Endodermal cell (in vitro differentiated cells): Measurements from ENCODE around the gene IFT122. TPM values are rescaled to one million over a fixed set of nuclear protein-coding genes. Genes with fewer than 3 reads are reported as not detected.

Experiments used
- DNase-seq: peaks from one replicate; pipeline ENCODE4 v3.0.0-alpha.2; 2017
- H3K27ac ChIP-seq: 2 replicates; pipeline ENCODE4 v1.5.1; 2013; ENCODE audit warnings: mild to moderate bottlenecking, low read depth, low read length, moderate library complexity
- H3K27me3 ChIP-seq: 2 replicates; pipeline ENCODE4 v1.6.1; 2013; ENCODE audit warnings: mild to moderate bottlenecking, low read length, moderate library complexity; ENCODE audit not compliant: insufficient read depth, control insufficient read depth, poor library complexity, severe bottlenecking
- H3K36me3 ChIP-seq: 2 replicates; pipeline ENCODE4 v1.7.0; 2013; ENCODE audit warnings: mild to moderate bottlenecking, low read length, moderate library complexity; ENCODE audit not compliant: control insufficient read depth, insufficient read depth
- H3K4me1 ChIP-seq: one replicate; pipeline ENCODE4 v1.7.0; 2013; ENCODE audit warnings: low read length; ENCODE audit not compliant: control insufficient read depth, insufficient read depth
- H3K4me3 ChIP-seq: 2 replicates; pipeline ENCODE4 v1.5.1; 2013; ENCODE audit warnings: mild to moderate bottlenecking, low read length, moderate library complexity
- H3K9ac ChIP-seq: 2 replicates; pipeline ENCODE4 v1.6.1; 2013; ENCODE audit warnings: mild to moderate bottlenecking, low read length, moderate library complexity; ENCODE audit not compliant: poor library complexity, severe bottlenecking; ENCODE audit errors: extremely low read depth
- H3K9me3 ChIP-seq: 2 replicates; pipeline ENCODE4 v1.6.1; 2013; ENCODE audit warnings: mild to moderate bottlenecking, low read length, moderate library complexity; ENCODE audit not compliant: control insufficient read depth
- H3K27ac Mint-ChIP-seq: 2 replicates; pipeline ENCODE4 v1.8.0; 2020; ENCODE audit warnings: mixed read lengths
- H3K27me3 Mint-ChIP-seq: 2 replicates; pipeline ENCODE4 v1.8.0; 2021; ENCODE audit warnings: mild to moderate bottlenecking, mixed read lengths; ENCODE audit not compliant: insufficient read depth
- H3K36me3 Mint-ChIP-seq: 2 replicates; pipeline ENCODE4 v1.8.0; 2020; ENCODE audit warnings: low read depth, mixed read lengths
- H3K4me1 Mint-ChIP-seq: 2 replicates; pipeline ENCODE4 v1.8.0; 2020; ENCODE audit warnings: mixed read lengths
- H3K4me3 Mint-ChIP-seq: 2 replicates; pipeline ENCODE4 v1.8.0; 2020; ENCODE audit warnings: mild to moderate bottlenecking, moderate library complexity, mixed read lengths
- H3K9me3 Mint-ChIP-seq: 2 replicates; pipeline ENCODE4 v1.8.0; 2020; ENCODE audit warnings: mild to moderate bottlenecking, mixed read lengths
- WGBS, 2 experiments: methylation state at CpG; one replicate each; pipeline versions ENCODE4 v1.1.5 to v1.1.7; 2013; ENCODE audit warnings: missing lambda C conversion rate in 2 of 2, mixed read lengths in 1 of 2; ENCODE audit not compliant: insufficient coverage in 1 of 2, insufficient read length in 1 of 2; 5-methylcytosine and 5-hydroxymethylcytosine counted together
- total RNA-seq, 2 donors: library from RNA; stranded (reverse); fragmentation: NEBNext Ultra II Directional in 1 of 2; extraction: Animal tissue kit (Norgen Biotek cat#: 25700) in 1 of 2; gene quantifications; 2 replicates in 1 of 2; 3 replicates in 1 of 2; pipeline ENCODE4 v1.2.1, GENCODE V29; 2021
- TF ChIP-seq, protein P1 (sequence below): fragments of 200-600 bp; sonication (generic); conservative IDR thresholded peaks from 2 replicates; pipeline ENCODE4 v1.5.0; 2021; ENCODE audit warnings: antibody characterized with exemption, mild to moderate bottlenecking

Gene IFT122
- total RNA-seq, 2 donors from 2014 or later: 36.0 to 46.6 TPM

DNA sequence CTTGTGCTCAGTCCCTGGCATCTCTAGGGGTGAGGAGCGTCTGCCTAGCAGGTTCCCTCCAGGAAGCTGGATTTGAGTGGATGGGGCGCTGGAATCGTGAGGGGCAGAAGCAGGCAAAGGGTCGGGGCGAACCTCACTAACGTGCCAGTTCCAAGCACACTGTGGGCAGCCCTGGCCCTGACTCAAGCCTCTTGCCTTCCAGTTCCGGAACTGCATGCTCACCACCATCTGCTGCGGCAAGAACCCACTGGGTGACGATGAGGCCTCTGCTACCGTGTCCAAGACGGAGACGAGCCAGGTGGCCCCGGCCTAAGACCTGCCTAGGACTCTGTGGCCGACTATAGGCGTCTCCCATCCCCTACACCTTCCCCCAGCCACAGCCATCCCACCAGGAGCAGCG, 93.4 kb downstream of the IFT122 start:
- H3K9me3 Mint-ChIP-seq: no peaks in the 10 kb centered on the region
- H3K27ac Mint-ChIP-seq: peak overlapping the region; percentile 37
- H3K4me1 Mint-ChIP-seq: peaks cover 38% of the 10 kb centered on the region
- H3K4me3 Mint-ChIP-seq: no peak overlapping the region
- no peak overlapping the region for H3K27ac ChIP-seq
- H3K27me3 ChIP-seq: no peaks in the 10 kb centered on the region
- TF ChIP-seq, protein P1, sequence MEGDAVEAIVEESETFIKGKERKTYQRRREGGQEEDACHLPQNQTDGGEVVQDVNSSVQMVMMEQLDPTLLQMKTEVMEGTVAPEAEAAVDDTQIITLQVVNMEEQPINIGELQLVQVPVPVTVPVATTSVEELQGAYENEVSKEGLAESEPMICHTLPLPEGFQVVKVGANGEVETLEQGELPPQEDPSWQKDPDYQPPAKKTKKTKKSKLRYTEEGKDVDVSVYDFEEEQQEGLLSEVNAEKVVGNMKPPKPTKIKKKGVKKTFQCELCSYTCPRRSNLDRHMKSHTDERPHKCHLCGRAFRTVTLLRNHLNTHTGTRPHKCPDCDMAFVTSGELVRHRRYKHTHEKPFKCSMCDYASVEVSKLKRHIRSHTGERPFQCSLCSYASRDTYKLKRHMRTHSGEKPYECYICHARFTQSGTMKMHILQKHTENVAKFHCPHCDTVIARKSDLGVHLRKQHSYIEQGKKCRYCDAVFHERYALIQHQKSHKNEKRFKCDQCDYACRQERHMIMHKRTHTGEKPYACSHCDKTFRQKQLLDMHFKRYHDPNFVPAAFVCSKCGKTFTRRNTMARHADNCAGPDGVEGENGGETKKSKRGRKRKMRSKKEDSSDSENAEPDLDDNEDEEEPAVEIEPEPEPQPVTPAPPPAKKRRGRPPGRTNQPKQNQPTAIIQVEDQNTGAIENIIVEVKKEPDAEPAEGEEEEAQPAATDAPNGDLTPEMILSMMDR: no peak
- no peaks in the 10 kb centered on the region for H3K9me3 ChIP-seq
- H3K4me1 ChIP-seq: peaks cover 35% of the 10 kb centered on the region
- no peaks in the 10 kb centered on the region for H3K36me3 Mint-ChIP-seq
- 94% methylated on average over 8 to 16 of the region's 16 CpGs for WGBS, 2 experiments
- H3K4me3 ChIP-seq: no peak overlapping the region
- no peak for DNase-seq
- H3K36me3 ChIP-seq: no peaks in the 10 kb centered on the region
- no peaks in the 10 kb centered on the region for H3K27me3 Mint-ChIP-seq
- H3K9ac ChIP-seq: no peak overlapping the region

DNA sequence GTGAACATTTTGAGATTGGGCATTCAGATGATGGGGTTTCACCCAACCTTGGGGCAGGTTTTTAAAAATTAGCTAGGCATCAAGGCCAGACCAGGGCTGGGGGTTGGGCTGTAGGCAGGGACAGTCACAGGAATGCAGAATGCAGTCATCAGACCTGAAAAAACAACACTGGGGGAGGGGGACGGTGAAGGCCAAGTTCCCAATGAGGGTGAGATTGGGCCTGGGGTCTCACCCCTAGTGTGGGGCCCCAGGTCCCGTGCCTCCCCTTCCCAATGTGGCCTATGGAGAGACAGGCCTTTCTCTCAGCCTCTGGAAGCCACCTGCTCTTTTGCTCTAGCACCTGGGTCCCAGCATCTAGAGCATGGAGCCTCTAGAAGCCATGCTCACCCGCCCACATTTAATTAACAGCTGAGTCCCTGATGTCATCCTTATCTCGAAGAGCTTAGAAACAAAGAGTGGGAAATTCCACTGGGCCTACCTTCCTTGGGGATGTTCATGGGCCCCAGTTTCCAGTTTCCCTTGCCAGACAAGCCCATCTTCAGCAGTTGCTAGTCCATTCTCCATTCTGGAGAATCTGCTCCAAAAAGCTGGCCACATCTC, 94.5 kb downstream of the IFT122 start:
- no peaks in the 10 kb centered on the region for H3K27me3 ChIP-seq
- peak overlapping the region; percentile 56 for H3K4me3 ChIP-seq
- DNase-seq: peak; percentile 84
- H3K9me3 ChIP-seq: no peaks in the 10 kb centered on the region
- H3K4me1 Mint-ChIP-seq: peaks cover 44% of the 10 kb centered on the region
- no peaks in the 10 kb centered on the region for H3K9me3 Mint-ChIP-seq
- peak overlapping the region; percentile 14 for H3K4me3 Mint-ChIP-seq
- no peaks in the 10 kb centered on the region for H3K36me3 Mint-ChIP-seq
- peaks cover 34% of the 10 kb centered on the region for H3K4me1 ChIP-seq
- peak overlapping the region; percentile 97 for H3K27ac Mint-ChIP-seq
- WGBS, 2 experiments: 29 to 44% methylated on average over 4 of the region's 4 CpGs
- H3K9ac ChIP-seq: peak overlapping the region; percentile 76
- no peaks in the 10 kb centered on the region for H3K36me3 ChIP-seq
- peak overlapping the region; percentile 82 for H3K27ac ChIP-seq
- H3K27me3 Mint-ChIP-seq: no peaks in the 10 kb centered on the region
- TF ChIP-seq, protein P1: no peak

DNA sequence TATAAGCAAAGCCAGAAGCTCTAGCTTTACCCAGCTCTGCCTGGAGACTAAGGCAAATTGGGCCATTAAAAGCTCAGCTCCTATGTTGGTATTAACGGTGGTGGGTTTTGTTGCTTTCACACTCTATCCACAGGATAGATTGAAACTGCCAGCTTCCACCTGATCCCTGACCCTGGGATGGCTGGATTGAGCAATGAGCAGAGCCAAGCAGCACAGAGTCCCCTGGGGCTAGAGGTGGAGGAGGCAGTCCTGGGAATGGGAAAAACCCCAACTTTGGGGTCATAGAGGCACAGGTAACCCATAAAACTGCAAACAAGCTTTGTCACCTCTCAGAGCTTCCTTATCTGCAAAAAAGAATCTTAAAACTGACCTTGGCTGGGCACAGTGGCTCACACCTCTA, 95.1 kb downstream of the IFT122 start:
- Mint-ChIP-seq H3K27me3 (no peaks in the 10 kb centered on the region), H3K4me3 (peak overlapping the region; percentile 14), H3K4me1 (peaks cover 41% of the 10 kb centered on the region), H3K27ac (peak overlapping the region; percentile 97), H3K9me3 (no peaks in the 10 kb centered on the region), H3K36me3 (no peaks in the 10 kb centered on the region)
- Histone ChIP-seq H3K4me3 (peak overlapping the region; percentile 56), H3K27me3 (no peaks in the 10 kb centered on the region), H3K36me3 (no peaks in the 10 kb centered on the region), H3K9ac (peak overlapping the region; percentile 76), H3K4me1 (peaks cover 28% of the 10 kb centered on the region), H3K9me3 (no peaks in the 10 kb centered on the region), H3K27ac (peak overlapping the region; percentile 82)
- no peak for DNase-seq
- 54 to 100% methylated on average over 1 of the region's 1 CpG for WGBS, 2 experiments
- TF ChIP-seq, protein P1: no peak
